GM04504 (cell line): Measurements from ENCODE around the gene NAPEPLD.
"Not testable (repeated sequence)": the region's sequence is repeated elsewhere in the genome, so short reads cannot be mapped to it uniquely, and the experiment has no call there.

Experiments used
- DNase-seq: peaks from one replicate; pipeline ENCODE4 v3.0.0-alpha.2; 2012; ENCODE audit warnings: low read depth

The NAPEPLD gene

GRCh38 chr7:103148994-103149807 is at the start of gene NAPEPLD:
TSS of gene NAPEPLD (minus strand) at chr7:103149099. CDS start at chr7:103128776, 20,323 bp downstream.
- DNase-seq: peak; percentile 85

GRCh38 chr7:103198079-103198478 is 49.2 kb upstream of the NAPEPLD start:
- DNase-seq: not testable (repeated sequence)

GRCh38 chr7:103195364-103195763 is 46.5 kb upstream of the NAPEPLD start:
- DNase-seq: not testable (repeated sequence)

GRCh38 chr7:103172415-103173146 is 23.7 kb upstream of the NAPEPLD start:
- not testable (repeated sequence) for DNase-seq

DNA sequence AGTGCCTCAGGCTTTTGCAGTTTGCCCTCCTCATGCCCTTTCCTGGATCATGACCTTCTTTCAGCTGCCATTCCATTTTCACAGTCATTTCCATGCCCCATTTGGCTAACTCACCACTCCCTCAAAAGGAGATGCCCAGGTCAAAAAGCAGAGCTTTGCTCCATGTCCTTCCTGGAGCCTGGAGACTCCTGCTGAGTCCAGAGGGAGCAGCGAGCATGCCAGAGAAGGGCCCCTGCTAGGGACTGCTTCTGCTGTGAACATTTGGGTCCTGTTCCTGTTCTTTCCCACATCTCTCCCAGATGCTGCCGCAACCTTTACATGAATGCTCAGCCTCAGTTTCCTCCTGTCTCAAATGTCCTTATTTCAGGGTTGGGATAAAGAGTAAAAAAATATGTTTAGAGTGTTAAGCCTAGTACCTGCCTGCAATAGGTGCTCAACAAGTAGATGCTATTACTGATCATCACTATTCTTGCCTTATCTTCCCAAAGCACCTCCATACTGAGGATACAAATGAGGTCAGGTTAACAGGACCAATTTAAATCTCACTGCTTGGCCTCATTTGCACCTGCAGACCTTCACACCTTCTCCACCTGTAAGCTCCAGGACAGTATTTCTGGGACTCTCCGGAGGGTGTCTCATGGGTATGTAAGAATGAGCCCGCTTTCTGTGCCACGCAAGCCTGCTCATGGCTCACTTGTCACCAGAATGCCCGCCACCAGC is 23.0 kb upstream of the NAPEPLD start:
- not testable (repeated sequence) for DNase-seq

DNA sequence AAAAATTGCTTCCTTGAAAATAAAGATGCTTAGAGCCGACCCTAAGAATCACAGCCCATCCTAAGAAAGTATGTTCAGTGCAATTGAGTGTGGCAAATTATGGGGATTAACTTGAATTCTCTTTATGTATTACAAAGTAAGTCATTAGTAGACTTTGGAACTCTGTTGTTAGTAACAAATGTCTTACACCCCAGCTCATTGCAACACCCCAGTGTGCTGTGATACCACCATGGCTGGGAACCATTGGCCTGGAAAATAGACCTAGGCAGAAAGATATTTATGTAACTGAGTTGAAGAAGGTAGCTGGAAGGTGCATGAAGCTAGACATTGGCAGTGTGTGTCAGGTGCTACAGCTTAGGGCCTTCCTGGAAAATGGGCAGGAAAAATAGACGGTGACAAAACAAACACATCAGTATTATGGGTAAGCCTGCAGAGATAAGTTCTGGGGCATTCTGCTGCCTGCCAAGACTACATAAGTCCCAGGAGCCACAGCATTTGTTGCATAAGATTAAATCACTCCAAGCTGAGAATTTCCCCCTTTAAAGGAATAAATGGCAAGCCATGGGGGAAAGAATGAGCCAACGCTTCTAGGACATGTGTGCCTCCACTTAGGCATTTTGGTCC is 18.1 kb upstream of the NAPEPLD start:
- DNase-seq: not testable (repeated sequence)

DNA sequence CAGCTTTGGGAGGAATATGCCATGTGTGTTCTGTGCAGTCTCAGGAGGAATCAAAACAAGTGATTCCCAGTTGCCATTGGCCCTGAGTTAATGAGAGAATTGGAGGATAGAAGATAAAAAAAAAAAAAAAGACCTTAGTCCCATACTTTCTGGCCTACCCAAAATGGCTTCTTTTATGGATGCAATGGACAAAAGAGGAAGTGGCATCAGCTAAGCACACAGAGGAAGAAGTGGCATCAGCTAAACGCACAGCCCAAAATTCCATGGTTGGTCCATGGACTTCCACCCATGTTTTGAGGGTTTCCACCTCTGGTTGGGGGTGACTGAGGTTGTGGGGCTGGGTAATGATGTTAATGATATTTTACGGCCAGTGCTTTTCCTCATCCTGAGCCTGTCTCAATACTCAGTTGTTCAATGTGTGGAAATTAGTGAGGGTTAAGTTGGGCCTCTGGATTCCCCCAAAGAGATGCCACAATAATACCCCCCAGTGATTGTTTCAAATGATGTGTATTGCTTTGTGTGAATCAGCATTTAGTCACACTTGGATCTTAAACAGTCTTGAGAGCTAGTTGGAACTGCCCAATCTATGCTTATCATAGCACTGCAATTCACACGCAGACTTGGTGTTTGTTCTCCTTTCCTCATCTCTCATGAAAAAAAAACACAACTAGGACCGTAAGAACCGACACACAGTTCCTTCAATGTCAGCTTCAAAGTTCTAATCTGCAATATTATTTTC is 14.4 kb upstream of the NAPEPLD start:
- DNase-seq: not testable (repeated sequence)

- DNase-seq: not testable (repeated sequence)
These were observed 13.7 kb upstream of the NAPEPLD start for GRCh38 chr7:103162641-103163040.

- not testable (repeated sequence) for DNase-seq
These were observed 13.2 kb upstream of the NAPEPLD start for GRCh38 chr7:103161998-103162616.

DNA sequence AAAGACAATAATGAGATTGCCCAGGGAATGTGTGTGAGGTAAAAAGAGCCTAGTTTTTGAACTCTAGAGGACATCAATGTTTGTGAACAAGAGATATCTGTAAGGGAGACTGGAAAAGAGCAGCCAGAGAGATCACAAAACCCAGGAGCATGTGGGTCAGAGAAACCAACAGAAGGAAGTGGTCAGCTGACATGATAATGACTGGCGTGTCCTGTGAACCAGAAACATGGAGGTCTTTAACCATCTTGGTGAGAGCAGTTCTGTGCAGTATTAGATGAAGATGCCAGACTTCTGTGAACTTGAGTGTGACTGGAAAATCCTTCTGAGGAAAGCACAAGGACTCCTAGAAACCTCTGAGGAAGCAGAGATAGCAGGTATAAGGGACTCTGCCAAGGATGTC is 10.2 kb upstream of the NAPEPLD start:
- DNase-seq: not testable (repeated sequence)

GRCh38 chr7:103155331-103156024 is 6.6 kb upstream of the NAPEPLD start:
- not testable (repeated sequence) for DNase-seq

GRCh38 chr7:103154042-103154441 is 5.1 kb upstream of the NAPEPLD start:
- DNase-seq: no peak

DNA sequence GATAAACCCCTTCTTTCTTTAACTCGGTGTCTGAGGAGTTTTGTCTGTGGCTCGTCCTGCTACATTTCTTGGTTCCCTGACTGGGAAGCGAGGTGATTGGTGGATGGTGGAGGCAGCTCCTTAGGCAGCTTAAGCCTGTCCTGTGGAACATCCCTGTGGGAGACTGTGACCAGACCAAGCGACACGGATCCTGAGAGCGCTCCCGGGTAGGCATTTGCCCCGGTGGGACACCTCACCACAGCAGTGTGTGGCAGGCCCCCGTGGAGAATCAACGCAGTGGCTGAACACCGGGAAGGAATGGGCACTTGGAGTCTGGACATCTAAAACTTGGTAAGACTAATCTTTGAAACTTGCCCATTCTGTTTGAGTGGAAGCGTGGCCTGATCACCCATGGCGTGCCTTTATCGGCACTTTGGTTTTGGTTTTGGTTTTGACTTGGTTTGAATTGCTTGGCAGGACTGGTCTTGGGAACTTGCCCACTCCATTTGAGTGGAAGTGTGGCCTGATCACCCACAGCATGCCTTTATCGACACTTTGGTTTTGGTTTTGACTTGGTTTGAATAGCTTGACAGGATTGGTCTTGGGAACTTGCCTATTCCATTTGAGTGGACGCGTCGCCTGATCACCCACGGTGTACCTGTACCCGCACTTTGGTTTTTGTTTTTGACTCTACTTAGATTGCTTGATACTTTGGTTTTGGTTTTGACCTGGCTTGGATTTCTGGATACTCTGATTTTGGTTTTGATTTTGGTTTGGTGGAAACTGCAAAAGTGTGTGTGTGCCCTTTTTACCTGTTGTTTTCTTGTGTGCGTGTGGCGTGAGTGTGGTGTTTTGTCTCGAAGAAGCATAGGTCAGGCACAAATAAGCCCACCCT is 4.1 kb upstream of the NAPEPLD start:
- not testable (repeated sequence) for DNase-seq

GRCh38 chr7:103151993-103152676 is 3.2 kb upstream of the NAPEPLD start:
- DNase-seq: not testable (repeated sequence)

DNA sequence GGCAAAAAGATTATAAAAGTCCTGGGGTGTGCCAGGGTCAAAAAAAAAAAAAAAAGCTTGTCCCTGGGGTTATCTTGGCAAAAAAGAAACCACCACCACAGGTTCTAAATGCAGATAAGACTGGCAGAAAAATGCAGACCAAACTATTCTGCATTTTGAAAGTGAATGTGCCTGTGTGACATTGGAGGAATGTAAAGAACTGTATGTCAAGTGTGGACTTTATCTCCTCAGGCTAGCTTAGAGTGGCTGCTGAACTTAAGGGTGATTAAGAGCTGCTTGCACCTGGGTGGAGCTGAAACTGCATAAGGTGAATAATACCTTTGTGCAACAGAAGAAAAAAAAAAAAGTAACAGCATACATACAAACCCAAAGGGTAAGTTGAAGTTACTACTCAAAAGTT is 1.3 kb upstream of the NAPEPLD start:
- DNase-seq: no peak

DNA sequence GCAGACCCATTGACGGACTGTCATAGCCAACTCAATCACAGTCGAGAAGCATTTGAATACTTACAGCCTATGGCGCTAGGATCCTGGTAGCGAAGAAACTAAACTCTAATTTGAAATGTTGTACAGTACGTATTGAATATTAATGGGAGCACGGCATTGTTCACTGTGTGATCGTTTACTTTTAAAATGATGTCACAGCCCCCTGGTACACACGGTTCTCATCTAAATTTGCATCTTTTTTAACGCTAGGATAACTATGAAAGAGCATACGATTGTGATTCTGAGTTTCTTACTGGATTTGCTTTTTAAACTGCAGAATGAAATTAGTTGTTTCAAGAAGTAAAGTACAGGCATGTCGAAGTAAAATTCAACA is 895 bp upstream of the NAPEPLD start:
- DNase-seq: no peak

DNA sequence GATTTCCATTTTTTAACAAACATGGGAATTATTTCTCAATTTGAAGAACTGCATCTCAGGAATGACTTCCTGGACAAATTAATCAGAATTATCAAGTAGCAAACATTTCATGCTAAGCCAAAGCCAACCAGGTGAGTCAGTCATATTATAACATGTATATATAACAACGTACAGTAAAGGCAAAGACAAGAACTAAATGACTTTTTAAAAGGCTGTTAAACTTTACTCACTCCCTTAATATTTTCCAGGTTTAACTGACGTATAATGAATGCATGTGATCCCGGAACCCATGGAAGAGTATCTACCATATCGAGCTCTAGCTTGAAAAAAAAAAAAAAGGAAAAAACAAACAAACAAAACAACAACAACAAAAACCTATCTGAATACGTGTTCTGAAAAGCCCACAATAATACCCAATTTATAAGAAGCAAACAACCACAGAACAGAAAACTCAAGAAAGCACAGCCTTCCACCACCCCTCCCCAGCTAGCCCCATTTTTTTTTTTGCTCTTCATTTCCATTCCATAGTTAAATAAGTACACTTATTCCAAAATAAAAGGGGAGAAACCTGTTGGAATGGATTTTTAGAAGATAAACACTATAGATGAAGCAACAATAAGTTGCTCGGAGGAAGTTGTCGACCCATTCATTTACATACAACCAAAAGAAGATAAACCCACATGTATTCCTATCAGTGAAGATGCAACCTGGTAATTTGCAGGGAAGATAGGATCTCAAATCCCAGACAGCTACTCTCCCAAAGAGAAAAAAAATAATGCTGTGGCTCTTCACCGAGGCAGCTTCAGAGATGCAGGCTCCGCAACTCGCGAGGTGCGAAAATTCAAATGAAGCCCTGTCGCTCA is 537 bp downstream of the NAPEPLD start:
- DNase-seq: no peak

DNA sequence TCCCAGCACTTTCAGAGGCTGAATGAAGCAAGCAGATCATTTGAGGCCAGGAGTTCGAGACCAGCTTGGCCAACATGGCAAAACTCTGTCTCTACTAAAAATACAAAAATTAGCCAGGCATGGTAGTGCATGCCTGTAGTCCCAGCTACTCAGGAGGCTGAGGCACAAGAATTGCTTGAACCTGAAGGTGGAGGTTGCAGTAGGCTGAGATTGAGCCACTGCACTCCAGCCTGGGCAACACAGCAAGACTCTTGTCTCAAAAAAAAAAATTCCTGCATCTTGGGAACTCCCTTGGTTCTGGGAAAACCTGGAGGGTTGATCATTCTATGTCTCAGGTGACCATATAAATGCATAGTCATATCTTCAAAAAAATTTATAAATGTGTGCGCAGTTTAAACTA is 4.1 kb downstream of the NAPEPLD start:
- not testable (repeated sequence) for DNase-seq
